C1 segment of cervical spinal cord (tissue), 14 donors: ENCODE measurements around the gene GALNT7.

Source experiments
- DNase-seq, 14 donors: peaks; one replicate each; lab custom pipeline; 2025; lab: John Stamatoyannopoulos, UW

GALNT7 gene

DNA sequence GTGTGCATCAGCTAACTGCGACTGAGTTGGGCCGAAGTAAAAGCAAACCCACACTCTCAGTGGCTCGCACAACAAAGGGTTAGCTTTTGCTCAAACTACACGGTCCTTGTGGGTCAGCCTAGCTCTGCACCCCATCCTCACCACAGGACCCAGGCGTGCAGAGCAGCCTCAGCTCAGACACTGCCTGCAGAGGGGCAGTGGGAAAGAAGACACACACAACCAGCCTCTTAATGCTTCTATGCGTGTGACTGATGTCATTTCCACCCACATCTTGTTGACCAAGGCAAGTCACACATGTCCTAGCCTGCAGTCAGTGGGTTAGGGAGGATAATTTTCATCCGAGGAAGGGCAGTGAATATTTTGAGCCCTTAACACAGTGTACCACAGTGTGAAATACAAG is 125.1 kb downstream of the GALNT7 start:
- DNase-seq: peak in 1 of 14 donors; percentile 40

DNA sequence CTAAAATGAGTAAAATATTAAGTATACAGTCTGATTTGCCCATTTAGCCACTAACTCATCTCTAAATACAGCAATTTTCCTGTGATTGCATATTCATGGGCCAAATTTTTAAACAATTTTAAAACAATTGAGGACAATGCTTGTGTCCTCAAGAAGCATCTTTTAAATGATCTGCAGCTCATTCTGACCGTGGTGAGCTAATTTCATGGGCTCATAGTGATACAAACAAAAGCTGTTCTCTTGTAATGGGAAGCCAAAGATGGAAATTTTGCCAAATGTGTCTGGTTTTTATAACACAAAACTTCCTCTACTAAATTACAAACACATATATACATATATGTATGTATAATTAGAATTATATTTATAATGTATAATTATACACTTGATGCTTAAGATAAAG is 125.8 kb downstream of the GALNT7 start:
- DNase-seq: peak in 1 of 14 donors; percentile 31

DNA sequence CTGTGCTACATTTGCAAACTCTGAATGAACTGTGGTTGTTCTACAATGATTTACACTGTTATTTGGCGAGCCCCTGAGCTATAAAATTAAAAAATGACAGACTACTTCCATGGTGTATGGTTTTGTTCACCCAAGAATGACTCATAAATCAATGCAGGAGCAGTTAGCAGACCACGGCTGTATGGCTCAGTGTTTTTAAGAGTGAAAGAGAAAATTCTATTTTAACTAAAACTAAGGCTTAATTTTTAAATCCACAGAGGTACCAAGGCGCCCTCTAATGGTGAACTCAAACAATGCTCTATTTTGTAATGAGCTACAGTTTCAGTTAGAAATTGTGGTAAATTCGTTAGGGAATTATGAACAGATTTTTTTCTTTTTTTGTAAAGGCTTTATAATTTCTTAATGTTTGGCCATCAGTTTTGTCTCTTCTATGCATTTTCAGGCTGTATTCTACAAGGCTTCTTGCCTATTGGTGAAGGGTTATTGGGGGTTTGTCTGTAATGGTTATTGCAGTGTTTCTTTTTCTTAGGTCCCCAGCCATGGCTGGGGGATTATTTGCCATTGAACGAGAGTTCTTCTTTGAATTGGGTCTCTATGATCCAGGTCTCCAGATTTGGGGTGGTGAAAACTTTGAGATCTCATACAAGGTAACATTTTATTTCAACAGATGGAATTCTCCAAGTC is 133.0 kb downstream of the GALNT7 start:
- DNase-seq: peak in 2 of 14 donors; percentile 7 to 12

DNA sequence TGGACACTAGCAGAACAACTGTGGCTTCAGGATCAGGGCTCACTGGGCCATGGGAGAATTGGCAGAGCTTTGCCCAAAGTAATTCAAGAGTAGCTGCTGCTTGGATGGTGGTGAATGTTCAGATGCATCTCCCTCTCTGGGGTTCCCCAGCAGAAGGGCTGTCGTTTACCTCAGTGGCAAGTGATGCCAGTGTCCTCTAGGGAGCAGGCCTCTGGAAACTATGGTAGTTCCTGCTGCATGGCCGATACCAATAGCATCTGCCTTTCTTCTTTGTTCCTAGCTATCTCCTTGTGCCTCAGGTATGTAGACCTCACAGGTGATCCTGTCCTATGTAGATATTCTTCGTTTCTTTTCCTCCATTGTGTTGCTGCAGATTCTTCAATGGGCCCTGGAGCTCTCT is 139.2 kb downstream of the GALNT7 start:
- no peak for DNase-seq

DNA sequence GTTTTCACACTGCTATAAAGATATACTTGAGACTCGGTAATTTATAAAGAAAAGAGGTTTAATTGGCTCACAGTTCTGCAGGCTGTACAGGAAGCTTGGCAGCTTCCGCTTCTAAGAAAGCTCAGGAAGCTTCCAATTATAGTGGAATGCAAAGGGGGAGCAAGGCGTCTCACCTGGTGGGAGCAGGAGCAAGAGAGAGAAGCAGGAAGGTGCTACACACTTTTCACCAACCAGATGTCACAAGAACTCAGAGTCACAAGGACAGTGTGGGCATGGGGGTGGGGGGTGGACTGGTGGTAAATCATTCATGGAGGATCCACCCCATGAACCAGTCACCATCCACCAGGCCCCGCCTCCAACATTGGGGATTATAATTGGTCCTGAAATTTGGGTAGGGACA is 142.8 kb downstream of the GALNT7 start:
- no peak for DNase-seq

DNA sequence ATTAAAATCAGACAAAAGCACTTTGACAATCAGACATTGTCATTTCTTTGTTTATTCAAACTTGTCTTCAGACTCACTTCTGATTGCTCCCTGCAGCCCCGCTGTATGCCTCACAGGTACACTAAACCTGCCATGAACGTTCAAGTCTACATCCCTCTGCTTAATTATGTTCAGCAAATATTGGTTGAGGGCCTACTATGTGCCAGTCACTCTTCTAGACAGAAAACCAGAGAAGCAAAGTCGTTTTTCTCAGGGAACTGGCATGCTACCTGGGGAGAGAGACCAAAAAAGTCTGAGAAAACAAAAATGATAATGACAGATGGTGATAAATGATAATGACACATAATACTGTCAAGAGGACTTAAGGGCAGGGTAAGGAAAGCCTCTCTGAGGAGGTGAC is 146.1 kb downstream of the GALNT7 start:
- DNase-seq: no peak

DNA sequence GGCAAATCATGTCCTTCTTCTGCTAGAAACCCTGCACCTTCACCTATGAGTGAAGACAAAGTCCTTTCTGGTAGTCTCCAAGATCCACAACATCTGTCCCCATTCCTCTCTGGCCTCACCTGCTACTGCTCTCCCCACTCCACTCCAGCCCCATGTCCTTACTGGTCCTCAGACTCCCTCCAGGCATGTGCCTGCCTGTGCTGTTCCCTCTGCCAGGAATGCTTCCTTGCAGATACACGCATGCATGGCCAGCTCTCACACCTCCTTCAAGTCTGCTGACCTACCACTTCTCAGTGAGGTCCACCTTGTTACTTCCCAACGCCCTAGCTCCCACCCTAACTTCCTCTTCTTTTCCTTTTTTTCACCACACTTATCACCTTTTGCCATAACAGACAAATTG is 147.4 kb downstream of the GALNT7 start:
- DNase-seq: no peak

DNA sequence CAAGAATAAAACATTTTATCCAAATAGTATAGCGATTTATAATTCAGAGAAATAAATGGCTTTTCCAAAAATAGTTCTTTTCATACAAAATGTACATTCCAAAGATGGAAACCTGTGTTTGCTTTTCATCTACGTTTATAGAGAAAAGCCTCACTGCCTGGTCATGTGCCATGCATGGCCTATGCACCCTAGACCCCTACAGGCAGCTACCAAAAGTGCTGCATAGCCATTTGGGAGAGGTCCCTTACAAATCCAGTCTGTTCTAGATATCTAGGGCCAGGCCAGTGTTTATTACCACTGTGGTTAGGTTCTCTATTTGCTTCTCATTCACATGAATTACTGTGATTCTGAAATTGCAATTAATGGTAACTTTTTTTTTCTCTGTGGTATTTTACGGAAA is 148.4 kb downstream of the GALNT7 start:
- DNase-seq: peak in 1 of 14 donors; percentile 3

DNA sequence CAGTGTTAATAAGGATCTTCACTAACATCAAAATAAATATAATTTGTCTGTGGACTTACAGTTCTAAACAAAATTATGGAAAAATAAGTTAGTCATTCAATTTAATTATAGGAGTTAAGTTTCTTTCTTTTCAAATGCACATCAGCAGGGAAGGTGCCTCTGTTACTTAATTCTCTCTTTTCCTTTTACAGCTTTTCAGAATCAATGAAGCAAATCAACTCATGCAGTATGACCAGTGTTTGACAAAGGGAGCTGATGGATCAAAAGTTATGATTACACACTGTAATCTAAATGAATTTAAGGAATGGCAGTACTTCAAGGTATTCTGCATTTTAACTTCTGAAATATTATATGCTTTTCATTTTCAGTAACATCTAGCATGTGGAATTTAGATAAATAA is 149.6 kb downstream of the GALNT7 start:
- no peak for DNase-seq

DNA sequence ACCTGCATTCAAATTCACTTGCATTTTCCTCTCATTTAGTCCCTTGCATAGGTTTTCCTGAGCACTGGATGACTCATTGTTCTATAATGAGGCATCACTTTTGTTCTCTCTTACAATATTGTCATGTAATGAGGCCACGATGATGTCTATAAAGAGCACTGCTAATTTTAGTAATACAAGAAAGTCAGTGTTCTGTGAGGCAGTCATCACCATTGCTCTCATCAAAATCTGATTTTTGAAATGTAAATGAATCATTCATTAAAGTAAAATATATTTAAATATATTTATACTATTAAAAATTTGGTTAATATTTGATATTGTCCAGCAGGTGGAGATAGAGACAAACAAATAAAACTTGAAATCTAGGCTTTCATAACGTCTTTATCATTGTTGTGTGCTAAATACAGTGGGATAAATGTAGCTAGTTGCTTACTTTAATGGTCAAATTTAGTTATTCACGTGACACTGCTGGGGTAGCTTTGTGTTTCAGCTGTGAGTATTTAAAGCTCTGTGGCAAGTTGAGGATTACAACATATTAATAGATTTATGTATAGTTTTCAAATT is 150.1 kb downstream of the GALNT7 start:
- DNase-seq: peak in 1 of 14 donors; percentile 30

DNA sequence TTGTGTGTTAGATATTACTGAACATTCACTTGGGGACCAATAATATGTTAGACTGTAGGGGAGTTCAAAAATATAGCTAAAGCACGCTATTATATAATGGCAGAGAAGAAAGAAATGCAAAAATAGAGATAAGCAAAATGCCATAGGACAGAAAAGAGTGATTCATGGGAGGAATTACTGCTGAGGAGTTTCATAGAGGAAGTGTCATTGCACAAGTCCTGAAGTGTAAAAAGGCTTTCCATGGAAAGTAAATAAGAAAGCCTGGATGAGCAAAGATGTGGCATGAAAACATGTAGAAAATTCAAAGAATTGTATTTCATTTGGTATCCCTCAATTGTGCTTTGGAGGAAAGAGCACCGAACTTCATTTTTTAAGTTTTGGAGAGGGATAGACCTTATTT is 151.1 kb downstream of the GALNT7 start:
- DNase-seq: no peak

DNA sequence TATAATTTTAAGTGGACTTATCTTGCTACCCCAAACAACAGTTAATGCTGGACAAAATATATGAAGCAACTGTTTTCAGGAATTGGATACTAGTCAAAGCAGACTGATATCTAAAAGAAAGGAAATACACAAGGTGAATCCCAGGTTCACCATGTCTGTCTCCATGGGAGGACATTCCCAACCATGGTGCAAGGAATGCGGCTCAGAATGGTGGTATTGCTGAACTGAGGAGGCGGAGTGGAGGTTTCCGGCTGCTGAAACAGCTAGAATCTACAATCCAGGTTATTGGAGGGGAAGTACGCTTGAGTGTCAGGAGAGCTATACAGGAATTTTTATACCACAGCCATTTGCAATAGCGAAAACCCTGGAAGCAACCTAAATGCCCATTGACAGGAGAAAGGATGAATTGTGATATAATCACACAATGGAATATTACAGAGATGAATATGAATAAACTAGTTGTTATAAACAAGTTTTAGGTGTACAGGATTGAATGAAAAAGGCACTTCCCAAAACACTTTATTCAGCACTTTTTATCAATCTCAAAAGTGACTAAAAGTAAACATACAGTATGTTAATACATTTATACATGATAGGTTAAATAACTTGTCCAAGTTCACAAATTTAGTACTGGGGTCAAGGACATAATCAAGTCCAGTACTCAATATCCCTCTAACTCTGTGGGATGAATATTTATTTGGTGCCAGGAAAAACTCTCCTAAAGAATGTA is 156.6 kb downstream of the GALNT7 start:
- no peak for DNase-seq

DNA sequence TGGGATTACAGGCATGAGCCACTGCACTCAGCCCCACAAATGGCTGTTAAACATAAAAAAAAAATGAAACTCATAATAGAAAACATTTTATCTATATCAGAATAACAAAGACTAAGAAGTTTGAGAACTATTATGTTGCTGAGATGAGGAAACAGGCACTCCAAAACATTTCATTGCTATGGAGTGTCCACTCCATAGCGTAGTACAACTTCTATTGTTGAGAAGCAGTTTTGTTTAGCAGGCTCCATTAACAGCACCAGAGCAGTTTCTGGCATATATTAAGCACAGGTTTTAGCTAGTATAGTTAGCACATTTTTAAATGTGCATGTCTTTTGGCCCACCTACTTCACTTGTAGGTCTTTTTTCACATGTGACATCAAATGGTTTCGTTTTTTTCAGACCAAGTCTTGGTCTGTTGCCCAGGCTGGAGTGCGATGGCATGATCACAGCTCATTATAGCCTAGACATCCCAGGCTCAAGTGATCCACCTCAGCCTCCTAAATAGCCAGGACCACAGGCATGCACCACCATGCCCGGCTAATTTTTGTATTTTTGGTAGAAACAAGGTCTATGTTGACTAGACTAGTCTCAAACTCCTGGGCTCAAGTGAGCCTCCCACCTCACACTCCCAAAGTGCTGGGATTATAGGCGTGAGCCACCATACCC is 159.8 kb downstream of the GALNT7 start:
- no peak for DNase-seq

DNA sequence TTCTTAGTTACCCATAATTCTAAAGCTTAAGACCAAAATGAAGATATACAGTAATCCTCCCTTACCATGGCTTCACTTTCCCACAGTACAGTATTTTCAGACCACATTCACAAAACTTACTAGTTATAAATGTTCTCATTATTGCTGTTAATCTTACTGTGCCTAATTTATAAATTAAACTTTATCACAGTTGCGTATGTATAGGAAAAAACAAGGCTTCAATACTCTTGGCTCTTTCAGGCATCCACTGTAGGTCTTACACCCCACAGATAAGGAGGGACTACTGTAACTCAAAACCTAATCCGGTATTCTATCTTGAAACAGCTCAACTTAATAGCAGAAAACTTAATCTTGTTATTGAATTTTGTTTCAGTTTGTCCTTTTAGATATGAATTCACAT is 162.0 kb downstream of the GALNT7 start:
- DNase-seq: no peak

DNA sequence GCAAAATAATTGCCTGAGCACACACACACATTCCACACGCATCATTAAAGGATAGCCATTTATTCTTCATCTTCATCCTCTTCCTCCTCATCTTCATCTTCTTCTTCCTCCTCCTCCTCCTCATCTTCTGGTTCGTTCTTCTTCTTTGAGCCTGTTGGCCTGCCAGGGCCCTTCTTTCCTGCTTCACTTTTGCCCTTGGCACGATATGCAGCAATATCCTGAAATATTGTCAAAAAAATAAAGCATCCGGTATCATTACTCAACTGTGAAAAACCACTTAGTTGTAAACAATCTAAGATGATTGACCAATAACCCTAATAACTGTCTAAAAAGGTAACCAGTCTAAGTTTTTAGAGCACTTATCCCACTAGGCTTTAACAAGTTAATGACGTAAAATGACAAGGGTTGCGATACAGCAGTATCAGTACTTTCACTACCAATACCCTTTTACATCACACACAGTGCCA is 163.4 kb downstream of the GALNT7 start:
- DNase-seq: no peak

DNA sequence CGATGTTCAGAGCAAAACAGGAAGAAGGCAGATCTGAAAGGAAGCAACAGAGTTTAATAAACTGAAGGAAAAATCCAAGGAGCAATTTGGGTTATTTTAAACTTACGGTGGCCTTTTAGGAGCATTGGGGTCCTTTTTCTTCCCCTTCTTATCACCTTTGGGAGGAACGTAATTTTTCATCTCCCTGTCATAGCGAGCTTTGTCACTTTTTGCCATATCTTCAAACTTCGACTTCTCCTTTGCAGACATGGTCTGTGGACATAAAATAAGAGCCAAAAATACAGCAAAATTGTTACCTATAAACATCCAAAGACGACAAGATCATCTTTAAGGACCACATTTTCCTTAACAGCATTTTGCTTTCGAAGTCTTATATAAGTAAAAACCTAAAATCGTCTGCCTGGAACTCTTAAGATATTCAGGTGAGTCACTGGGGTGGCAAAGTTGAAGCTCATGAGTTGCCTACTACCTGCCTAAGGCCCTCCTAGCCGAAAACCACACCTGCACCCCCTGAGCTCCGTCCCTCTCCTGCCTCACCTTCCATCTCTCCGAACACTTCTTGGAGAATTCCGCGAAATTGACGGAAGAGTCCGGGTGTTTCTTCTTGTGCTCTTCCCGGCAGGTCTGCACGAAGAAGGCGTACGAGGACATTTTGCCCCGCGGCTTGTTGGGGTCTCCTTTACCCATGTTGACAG is 164.5 kb downstream of the GALNT7 start:
- DNase-seq: peak in 1 of 14 donors; percentile 51

DNA sequence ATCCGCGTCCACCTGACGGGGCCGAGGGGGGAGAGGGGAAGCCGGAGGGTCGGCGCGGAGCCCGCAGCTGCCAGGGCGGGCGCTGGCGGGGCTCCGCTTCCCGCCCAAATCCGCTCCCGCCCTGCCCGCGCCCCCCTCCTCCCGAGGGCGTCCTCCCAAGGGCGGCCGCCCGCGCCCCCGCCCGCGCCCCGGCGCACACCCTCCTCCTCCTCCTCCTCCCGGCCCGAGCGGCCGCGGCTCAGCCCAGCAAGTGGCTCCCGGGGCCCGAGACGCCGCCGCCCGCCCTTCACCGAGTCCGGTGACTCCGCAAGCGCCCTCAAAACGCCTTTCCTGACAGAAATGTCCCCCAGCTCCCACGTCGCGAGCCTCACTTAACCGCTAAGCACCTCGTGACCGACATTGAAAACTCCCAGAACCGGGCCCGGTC is 165.1 kb downstream of the GALNT7 start:
- DNase-seq: peak in 8 of 14 donors; percentile 55 to 80 (median 63)

DNA sequence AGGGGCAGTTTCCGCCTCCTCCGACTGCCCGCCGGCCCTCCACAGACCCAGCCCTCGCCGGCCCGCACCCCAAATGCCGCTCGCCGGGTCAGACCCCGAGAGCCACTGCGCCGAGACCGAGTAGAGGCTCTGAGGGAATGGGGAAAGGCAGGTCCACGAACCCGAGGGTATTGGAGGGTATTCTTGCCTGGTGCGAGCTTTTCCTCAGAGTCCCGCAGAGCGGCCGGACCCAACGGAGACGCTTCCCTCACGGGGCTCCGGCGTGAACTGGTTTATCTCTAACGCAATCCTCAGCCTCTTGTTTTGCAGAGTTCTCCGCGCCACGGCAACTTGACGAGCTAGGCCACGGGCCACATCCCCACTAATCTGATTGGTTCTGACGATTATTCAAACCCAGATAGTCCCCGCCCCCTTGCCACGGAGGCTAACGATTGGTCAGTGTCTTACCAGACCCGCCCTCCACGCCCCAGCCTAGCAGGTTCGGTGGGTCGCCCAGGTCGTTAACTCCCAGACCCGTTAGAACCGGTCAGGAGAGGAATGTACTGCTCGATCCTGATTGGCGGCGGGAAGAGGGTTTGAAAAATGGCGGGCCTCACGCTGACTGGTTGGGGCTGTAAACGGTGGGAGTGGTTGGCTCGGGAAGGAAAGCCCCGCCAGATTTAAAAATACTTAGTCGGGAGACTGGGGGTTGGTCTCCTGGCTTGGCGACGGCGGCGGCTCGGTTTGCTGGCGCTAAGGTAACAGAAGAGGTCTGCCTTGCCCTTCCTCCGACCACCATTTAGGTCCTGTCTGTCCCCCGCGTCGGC is 165.7 kb downstream of the GALNT7 start, which contains the start of gene HMGB2:
TSS of gene HMGB2 (minus strand) at position 274 of the 806 bp plus-strand sequence. CDS start 709 bp downstream, outside the sequence.
- peak; percentile 89 to 100 (median 98) for DNase-seq

DNA sequence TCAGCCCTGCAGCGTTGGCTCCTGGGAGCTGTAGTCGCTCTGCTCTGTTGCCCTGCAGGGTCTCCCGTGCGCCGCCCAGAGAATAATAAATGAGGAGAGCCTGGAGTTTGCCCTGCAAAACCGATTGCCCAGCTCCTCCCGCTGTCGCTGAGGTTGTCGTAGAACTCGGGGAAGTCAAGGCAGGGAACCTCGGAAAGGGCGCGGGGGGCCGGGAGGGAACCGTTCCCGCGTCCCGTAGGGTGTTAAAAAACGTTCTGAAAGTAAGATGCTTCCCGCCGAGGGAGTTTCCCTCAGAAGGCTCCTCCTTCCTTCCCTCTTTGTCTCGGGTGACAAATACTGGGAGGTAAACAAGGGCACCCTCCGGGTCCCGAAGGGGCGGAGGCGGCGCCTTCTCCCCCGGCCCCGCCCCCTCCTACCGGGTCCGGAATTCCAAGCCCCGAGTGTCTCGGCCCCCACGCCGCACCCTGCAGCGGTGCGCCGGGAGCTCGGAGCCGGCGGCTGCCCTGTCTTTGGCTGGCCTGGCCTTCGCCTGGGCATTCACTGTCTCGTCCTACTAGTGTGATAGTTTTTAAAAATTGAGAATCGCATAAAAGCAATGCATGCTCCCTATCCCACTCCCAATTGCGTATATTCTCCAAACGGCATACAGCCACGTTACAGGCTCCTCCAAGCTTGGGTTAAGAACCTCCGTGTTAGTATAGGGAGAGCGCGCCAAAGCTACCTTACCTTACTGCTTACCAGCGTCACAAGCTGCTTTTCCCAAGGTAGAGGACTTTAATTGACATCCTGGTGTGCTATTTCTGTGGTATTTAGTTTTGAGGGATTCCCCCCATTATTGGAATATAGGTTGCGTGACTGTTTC is 166.5 kb downstream of the GALNT7 start:
- DNase-seq: peak in 7 of 14 donors; percentile 39 to 87 (median 65)

DNA sequence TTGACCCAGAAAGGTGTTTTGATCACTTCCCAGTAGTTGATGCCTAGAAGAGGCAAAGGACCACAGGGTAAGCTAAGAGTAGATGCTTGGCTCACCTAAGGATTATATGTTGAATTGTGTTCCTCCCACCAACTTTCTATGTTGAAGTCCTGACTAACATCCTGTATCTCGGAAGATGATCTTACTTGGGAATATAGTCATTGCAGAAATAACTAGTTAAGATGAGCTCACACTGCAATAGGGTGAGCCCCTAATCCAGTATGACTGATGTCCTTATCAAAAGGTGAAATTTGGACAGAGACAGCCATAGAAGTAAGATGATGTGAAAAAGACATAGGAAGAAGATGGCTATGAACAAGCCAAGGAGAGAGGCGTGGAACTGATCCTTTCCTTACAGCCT is 168.9 kb downstream of the GALNT7 start:
- no peak for DNase-seq
